ENCODE results near the gene NRIP1. TPM values are rescaled to one million over a fixed set of nuclear protein-coding genes. Genes with fewer than 3 reads are reported as not detected.

Gene NRIP1
- total and polyA plus RNA-seq, 2 of the 13 experiments (the other 11 are each of a cell fraction or from before 2014, with no cell fraction given), result 21.0 to 69.0 TPM

DNA sequence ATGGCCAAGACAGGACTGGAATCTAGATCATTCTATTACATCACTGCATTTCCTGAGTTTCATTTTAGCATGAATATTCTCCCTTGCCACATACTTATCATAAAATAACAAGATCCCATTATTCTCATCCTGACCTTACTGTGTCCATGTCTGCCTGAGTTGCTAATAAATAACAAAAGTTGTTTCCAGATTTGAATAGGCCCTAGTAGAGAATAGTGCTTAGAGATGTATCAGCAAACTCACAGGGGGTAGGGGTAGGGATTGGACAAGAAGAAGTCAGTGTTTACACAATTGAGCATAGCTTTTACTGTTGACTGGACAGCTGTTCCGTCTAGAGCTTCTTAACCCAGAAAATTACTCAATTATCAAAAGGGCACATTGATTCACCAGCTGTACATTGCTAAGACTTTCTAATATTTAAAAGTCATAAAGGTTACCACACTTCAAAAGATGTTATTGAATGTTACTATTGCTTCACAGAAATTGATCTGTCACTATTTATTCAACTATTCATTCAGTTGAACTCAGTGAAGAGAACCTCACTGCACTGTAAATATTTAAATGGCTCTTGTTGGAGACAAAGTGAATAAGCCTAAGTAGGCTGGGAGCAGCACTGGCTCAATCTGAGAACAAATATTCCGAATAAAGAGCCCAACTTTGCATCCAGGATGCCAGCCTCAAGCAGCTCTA, 121.9 kb downstream of the NRIP1 start (continued):
- no peak for TF ChIP-seq ZNF136 (CRISPR knock-in tag; IDR thresholded peaks at IDR 0.05; ENCODE audit: low read depth)
- no peak for TF ChIP-seq ARHGAP35 (CRISPR knock-in tag; IDR thresholded peaks at IDR 0.05; ENCODE audit: borderline replicate concordance)
- no peak for TF ChIP-seq ELF1 (CRISPR knock-in tag; IDR thresholded peaks at IDR 0.05)
- TF ChIP-seq ZNF878 (CRISPR knock-in tag; IDR thresholded peaks at IDR 0.05), result peak; percentile 54; the same call in 1 of the 2 replicates
- no peak for TF ChIP-seq KDM5B (CRISPR knock-in tag; IDR thresholded peaks at IDR 0.05; ENCODE audit: borderline replicate concordance)
- TF ChIP-seq NFYC (CRISPR knock-in tag; IDR thresholded peaks at IDR 0.05), result no peak
- TF ChIP-seq, protein P1, sequence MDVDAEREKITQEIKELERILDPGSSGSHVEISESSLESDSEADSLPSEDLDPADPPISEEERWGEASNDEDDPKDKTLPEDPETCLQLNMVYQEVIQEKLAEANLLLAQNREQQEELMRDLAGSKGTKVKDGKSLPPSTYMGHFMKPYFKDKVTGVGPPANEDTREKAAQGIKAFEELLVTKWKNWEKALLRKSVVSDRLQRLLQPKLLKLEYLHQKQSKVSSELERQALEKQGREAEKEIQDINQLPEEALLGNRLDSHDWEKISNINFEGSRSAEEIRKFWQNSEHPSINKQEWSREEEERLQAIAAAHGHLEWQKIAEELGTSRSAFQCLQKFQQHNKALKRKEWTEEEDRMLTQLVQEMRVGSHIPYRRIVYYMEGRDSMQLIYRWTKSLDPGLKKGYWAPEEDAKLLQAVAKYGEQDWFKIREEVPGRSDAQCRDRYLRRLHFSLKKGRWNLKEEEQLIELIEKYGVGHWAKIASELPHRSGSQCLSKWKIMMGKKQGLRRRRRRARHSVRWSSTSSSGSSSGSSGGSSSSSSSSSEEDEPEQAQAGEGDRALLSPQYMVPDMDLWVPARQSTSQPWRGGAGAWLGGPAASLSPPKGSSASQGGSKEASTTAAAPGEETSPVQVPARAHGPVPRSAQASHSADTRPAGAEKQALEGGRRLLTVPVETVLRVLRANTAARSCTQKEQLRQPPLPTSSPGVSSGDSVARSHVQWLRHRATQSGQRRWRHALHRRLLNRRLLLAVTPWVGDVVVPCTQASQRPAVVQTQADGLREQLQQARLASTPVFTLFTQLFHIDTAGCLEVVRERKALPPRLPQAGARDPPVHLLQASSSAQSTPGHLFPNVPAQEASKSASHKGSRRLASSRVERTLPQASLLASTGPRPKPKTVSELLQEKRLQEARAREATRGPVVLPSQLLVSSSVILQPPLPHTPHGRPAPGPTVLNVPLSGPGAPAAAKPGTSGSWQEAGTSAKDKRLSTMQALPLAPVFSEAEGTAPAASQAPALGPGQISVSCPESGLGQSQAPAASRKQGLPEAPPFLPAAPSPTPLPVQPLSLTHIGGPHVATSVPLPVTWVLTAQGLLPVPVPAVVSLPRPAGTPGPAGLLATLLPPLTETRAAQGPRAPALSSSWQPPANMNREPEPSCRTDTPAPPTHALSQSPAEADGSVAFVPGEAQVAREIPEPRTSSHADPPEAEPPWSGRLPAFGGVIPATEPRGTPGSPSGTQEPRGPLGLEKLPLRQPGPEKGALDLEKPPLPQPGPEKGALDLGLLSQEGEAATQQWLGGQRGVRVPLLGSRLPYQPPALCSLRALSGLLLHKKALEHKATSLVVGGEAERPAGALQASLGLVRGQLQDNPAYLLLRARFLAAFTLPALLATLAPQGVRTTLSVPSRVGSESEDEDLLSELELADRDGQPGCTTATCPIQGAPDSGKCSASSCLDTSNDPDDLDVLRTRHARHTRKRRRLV (CRISPR knock-in tag; IDR thresholded peaks at IDR 0.05), result peak; percentile 44; the same call in 1 of the 2 replicates
- no peak for TF ChIP-seq RAD51 (IDR thresholded peaks at IDR 0.05; ENCODE audit: borderline replicate concordance)
- TF ChIP-seq FOXA3 (CRISPR knock-in tag; IDR thresholded peaks at IDR 0.05), result peak; percentile 97
- TF ChIP-seq, protein P2, sequence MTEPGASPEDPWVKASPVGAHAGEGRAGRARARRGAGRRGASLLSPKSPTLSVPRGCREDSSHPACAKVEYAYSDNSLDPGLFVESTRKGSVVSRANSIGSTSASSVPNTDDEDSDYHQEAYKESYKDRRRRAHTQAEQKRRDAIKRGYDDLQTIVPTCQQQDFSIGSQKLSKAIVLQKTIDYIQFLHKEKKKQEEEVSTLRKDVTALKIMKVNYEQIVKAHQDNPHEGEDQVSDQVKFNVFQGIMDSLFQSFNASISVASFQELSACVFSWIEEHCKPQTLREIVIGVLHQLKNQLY (CRISPR knock-in tag; IDR thresholded peaks at IDR 0.05), result peak; percentile 54
- 0 out of 2 replicates have a peak, but pooled peaks have one; percentile 31 for TF ChIP-seq ESRRA (CRISPR knock-in tag; IDR thresholded peaks at IDR 0.05; ENCODE audit: low read depth)
- TF ChIP-seq HDAC6 (IDR thresholded peaks at IDR 0.05; ENCODE audit: low read depth, low read length), result no peak
- TF ChIP-seq, protein P3, sequence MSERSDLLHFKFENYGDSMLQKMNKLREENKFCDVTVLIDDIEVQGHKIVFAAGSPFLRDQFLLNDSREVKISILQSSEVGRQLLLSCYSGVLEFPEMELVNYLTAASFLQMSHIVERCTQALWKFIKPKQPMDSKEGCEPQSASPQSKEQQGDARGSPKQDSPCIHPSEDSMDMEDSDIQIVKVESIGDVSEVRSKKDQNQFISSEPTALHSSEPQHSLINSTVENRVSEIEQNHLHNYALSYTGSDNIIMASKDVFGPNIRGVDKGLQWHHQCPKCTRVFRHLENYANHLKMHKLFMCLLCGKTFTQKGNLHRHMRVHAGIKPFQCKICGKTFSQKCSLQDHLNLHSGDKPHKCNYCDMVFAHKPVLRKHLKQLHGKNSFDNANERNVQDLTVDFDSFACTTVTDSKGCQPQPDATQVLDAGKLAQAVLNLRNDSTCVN (CRISPR knock-in tag; IDR thresholded peaks at IDR 0.05; ENCODE audit: borderline replicate concordance), result no peak
- peak; percentile 79; the same call in 1 of the 2 replicates for TF ChIP-seq ZSCAN29 (CRISPR knock-in tag; conservative IDR thresholded peaks at IDR 0.05)
- peak; percentile 70; the same call in 1 of the 2 replicates for TF ChIP-seq ZNF205 (CRISPR knock-in tag; IDR thresholded peaks at IDR 0.05)
- no peak for TF ChIP-seq CBX2 (IDR thresholded peaks at IDR 0.05; ENCODE audit: low read depth, low read length)
- no peak for TF ChIP-seq CBX2 (CRISPR knock-in tag; IDR thresholded peaks at IDR 0.05; ENCODE audit: low read depth)
- TF ChIP-seq POLR2A (IDR thresholded peaks at IDR 0.05; ENCODE audit: insufficient read depth in 1 of 2, low read depth in 2 of 2, low read length in 2 of 2), result no peak
- TF ChIP-seq SRF (IDR thresholded peaks at IDR 0.05; ENCODE audit: low read depth, low read length), result no peak
- TF ChIP-seq, protein P4, sequence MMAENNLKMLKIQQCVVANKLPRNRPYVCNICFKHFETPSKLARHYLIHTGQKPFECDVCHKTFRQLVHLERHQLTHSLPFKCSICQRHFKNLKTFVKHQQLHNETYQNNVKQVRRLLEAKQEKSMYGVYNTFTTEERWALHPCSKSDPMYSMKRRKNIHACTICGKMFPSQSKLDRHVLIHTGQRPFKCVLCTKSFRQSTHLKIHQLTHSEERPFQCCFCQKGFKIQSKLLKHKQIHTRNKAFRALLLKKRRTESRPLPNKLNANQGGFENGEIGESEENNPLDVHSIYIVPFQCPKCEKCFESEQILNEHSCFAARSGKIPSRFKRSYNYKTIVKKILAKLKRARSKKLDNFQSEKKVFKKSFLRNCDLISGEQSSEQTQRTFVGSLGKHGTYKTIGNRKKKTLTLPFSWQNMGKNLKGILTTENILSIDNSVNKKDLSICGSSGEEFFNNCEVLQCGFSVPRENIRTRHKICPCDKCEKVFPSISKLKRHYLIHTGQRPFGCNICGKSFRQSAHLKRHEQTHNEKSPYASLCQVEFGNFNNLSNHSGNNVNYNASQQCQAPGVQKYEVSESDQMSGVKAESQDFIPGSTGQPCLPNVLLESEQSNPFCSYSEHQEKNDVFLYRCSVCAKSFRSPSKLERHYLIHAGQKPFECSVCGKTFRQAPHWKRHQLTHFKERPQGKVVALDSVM (CRISPR knock-in tag; IDR thresholded peaks at IDR 0.05), result no peak
- TF ChIP-seq EED (CRISPR knock-in tag; IDR thresholded peaks at IDR 0.05), result no peak

All from HepG2 (cell line).